Measurements from ENCODE around the gene MLPH.

DNA sequence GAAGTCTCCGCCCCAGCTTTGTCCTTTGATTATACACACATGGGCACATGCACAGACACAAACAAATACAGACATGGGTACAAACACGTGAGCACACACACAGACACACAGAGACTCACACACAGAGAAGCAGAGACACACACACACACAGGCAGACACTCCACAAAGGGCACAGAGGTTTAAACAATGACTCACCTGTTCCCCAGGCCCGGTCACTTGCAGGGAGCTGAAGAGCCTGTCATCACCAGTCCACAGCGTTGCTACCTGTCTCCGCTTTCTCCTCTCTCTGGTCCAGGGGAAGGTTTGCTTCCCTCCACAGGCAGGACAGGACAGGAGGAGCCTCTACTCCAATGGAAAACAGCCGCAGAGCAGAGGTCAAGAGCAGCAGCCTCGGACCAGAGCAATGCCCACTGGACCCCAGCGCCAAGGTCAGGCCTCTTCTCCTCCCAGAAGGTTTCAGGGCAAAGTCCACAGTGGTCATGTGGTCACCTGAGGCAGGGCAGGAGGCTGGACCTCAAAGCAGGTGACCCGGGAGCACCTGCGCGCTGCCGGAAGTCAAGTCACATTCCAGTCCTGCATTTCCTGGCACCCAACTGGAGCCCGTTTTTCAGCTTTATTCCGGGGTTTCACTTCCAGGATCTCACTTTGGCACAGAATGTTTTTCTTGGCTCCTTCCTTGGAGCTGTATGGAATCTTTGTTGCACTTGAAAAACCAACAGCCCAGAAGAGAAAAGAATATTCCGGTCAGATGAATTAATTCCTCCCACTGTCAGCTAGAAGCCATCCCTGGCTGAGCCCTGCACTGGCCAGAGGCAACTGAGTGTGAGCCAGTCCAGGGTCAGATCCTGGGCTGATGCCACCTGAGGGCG is 103.5 kb downstream of the MLPH start, which contains the start of gene RAB17:
- TF ChIP-seq, protein P1, sequence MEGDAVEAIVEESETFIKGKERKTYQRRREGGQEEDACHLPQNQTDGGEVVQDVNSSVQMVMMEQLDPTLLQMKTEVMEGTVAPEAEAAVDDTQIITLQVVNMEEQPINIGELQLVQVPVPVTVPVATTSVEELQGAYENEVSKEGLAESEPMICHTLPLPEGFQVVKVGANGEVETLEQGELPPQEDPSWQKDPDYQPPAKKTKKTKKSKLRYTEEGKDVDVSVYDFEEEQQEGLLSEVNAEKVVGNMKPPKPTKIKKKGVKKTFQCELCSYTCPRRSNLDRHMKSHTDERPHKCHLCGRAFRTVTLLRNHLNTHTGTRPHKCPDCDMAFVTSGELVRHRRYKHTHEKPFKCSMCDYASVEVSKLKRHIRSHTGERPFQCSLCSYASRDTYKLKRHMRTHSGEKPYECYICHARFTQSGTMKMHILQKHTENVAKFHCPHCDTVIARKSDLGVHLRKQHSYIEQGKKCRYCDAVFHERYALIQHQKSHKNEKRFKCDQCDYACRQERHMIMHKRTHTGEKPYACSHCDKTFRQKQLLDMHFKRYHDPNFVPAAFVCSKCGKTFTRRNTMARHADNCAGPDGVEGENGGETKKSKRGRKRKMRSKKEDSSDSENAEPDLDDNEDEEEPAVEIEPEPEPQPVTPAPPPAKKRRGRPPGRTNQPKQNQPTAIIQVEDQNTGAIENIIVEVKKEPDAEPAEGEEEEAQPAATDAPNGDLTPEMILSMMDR (IDR thresholded peaks at IDR 0.05): no peak
- TF ChIP-seq ZFX (IDR thresholded peaks at IDR 0.05; ENCODE audit: borderline replicate concordance): no peak

Measured in 22Rv1 (cell line).